VCaP (cell line): Measurements from ENCODE around the gene ENKUR.
"Not testable (repeated sequence)": the region's sequence is repeated elsewhere in the genome, so short reads cannot be mapped to it uniquely, and the experiment has no call there.

Source experiments
- H3K27ac ChIP-seq: fragments of 450-650 bp; 2 replicates; pipeline ENCODE4 v1.5.1; 2017
- TF ChIP-seq, protein P1 (sequence below): fragments of 450-650 bp; conservative IDR thresholded peaks from 2 replicates; pipeline ENCODE4 v1.5.1; 2017; ENCODE audit warnings: mild to moderate bottlenecking, moderate library complexity

Gene ENKUR

DNA sequence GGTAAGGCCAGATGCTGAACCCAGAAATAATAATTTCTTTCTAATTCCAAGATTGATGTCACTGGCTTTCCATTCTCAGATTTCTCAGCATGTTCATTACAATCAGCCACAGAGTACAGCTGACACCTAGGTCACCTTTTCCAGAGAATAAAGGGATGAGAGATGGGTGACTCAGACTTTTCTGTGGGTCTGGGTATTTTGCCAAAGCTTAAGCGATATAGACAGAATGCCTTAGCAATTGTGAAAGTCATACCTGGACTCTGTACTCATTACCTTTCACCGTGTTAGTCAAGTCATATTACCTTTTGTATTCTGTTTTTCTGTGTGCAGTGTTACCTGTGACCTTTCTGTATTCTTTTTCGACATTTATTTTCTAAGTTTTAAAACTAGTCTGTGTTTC is 53.0 kb downstream of the ENKUR start:
- H3K27ac ChIP-seq, result no peak overlapping the region
- TF ChIP-seq, protein P1, sequence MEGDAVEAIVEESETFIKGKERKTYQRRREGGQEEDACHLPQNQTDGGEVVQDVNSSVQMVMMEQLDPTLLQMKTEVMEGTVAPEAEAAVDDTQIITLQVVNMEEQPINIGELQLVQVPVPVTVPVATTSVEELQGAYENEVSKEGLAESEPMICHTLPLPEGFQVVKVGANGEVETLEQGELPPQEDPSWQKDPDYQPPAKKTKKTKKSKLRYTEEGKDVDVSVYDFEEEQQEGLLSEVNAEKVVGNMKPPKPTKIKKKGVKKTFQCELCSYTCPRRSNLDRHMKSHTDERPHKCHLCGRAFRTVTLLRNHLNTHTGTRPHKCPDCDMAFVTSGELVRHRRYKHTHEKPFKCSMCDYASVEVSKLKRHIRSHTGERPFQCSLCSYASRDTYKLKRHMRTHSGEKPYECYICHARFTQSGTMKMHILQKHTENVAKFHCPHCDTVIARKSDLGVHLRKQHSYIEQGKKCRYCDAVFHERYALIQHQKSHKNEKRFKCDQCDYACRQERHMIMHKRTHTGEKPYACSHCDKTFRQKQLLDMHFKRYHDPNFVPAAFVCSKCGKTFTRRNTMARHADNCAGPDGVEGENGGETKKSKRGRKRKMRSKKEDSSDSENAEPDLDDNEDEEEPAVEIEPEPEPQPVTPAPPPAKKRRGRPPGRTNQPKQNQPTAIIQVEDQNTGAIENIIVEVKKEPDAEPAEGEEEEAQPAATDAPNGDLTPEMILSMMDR, result no peak

DNA sequence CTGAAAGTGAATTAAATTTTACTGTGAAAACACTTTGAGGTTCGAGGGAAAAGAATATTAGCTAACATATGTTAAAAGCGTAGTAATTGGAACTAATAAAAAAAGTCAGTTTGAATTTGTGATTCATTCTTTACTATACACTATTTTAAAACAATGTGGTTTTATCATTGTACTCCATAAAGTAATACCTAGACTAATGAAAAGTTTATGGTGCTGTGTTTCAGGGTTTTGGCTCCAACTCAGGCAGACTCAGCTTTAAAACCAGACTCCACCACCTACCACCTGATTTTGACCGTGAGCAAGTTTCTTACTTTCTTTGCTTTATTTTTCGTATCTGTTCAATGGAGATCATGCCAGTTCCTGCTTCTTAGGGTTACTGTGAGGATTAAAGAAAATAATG is 54.4 kb downstream of the ENKUR start:
- H3K27ac ChIP-seq, result no peak overlapping the region
- TF ChIP-seq, protein P1, result no peak

DNA sequence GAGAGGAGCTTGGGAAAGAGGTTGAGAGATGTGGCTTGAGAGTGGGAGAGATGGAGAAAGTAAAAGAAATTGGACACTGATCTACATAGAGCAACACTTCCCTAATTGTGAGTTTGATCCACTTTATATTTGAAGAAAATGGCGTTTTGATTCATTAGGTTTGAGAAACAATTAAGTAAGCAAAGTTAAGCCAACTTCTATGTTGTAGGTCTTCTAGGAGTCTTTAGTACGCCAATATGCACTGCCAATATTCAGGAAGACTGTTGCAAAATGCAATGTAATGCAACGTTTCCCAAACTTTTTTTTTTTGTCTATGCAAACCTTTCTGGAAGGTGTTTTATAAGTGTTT is 56.6 kb downstream of the ENKUR start:
- no peak overlapping the region for H3K27ac ChIP-seq
- TF ChIP-seq, protein P1, result no peak

DNA sequence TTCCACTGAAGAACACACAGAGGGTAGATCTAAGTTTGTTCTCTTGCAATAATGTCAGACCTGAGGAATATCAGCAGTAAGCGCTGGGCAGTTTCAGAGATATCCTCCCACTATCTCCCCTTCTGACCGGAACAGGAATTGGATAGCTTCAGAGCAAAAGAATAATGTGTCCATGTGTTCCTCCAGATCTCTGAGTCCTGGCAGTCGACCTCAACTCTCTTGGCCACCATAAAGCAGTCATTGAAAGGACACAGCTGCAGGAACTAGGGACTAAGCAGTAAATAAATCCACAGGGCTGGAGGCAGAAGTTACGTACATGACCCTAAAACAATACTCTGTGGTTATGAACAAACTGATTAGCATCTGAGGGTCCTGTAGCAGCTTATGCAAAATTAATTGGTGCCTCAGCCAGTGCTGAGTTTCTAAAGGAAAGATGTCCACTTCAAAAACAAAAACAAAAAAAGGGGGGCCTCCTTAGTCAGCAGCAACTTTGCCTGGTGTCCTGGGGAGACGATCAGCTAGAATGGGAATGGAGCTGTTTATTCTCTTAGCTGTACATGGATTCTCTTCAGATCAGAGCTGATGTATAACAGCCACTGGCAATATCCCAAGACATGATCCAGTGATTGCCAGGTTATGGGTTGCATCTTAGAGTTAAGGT is 57.1 kb downstream of the ENKUR start:
- H3K27ac ChIP-seq, result no peak overlapping the region
- TF ChIP-seq, protein P1, result no peak

DNA sequence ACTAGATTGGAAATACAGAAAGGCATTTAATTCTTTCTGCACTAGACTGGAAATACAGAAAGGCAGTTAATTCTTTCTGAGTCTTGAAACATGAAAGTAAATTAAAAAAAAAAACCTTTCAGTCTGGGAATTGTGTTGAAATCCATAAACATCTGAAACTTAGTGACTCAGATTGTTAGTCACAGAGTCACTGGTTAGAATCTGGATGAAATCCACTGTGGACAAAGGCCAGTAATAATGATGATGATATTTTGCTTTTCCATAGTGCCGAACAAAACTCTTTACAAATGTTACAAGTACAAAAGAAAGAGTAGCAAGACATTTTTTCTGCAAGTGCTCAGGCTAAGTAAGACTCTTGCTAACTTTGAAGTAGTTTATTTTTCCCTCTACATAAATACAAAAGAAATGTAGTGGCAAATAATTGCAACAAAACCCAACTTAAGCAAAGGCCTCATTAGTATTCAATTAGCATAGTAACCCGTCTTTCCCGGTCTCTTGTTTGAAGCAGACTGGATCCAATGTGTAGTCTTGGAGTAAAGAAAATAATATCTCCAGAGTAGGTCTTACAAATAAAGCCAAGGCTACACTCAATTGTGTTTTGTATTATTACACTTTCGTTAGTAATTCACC is 57.8 kb downstream of the ENKUR start:
- TF ChIP-seq, protein P1, result no peak
- no peak overlapping the region for H3K27ac ChIP-seq

DNA sequence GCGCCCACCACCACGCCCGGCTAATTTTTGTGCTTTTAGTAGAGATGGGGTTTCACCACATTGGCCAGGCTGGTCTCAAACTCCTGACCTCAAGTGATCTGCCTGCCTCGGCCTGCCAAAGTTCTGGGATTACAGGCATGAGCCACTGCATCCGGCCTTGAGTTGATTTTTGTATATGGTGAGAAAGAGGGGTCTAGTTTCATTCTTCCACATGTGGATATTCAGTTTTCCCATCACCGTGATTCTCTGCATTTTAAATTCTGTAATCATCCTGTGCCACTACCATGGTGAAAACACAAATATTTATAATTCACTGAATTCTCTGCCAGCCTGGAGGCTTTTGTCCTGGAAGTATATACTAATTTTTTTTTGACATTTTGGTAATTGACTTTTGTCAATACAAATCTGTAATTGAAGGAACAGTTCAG is 58.3 kb downstream of the ENKUR start:
- not testable (repeated sequence) for H3K27ac ChIP-seq

DNA sequence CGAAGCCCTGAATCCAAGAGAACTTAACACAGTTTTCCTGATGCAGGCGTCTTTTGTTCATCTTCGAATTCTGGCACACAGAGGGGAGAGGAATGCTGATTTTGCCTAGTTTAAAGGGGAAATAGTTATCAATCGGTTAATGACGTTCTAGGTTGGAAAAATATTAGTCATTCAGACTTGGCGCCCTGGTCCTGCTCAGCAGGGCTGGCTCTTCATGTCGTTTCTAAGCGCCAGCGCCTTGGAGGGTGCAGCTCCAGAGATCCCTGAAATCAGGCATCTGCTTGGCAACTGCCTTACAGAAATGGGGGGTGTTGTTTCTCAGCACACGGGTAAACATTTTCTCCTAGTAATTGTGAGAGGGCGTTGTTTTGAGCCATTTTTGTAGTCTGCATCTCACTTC is 62.3 kb downstream of the ENKUR start:
- peak overlapping the region; percentile 65 for H3K27ac ChIP-seq
- TF ChIP-seq, protein P1, result no peak
